AG04450 (cell line): ENCODE results near the gene NPR2. TPM values are rescaled to one million over a fixed set of nuclear protein-coding genes. Genes with fewer than 3 reads are reported as not detected.

Experiments
- CTCF ChIA-PET: fragments of 300-600, 350-600 bp; formaldehyde crosslinking; extraction: SDS; loops from one replicate; lab custom pipeline; 2022; ENCODE audit warnings: antibody characterized with exemption, inconsistent platforms; lab: Charles Lee
- POLR2A ChIA-PET: fragments of 350-600 bp; formaldehyde crosslinking; extraction: SDS; loops from one replicate; lab custom pipeline; 2021; ENCODE audit warnings: antibody characterized with exemption, inconsistent platforms; lab: Yijun Ruan, JAX
- DNase-seq: peaks from one replicate; pipeline ENCODE4 v3.0.0-alpha.2; 2011; ENCODE audit warnings: low read depth, low spot score
- H3K27ac ChIP-seq: one replicate; pipeline ENCODE4 v1.5.1; 2012; ENCODE audit warnings: low read depth, low read length, control low read depth
- H3K27me3 ChIP-seq: one replicate; pipeline ENCODE4 v1.6.0; 2012; ENCODE audit warnings: low read length; ENCODE audit not compliant: control insufficient read depth, insufficient read depth
- H3K4me3 ChIP-seq: 2 replicates; pipeline ENCODE4 v1.5.1; 2011; ENCODE audit warnings: mild to moderate bottlenecking, low read depth, low read length, control low read depth
- H3K9me3 ChIP-seq: 2 replicates; pipeline ENCODE4 v1.5.1; 2012; ENCODE audit warnings: low read length; ENCODE audit not compliant: control insufficient read depth, insufficient read depth
- polyA plus RNA-seq: library from polyadenylated mRNA; depleted of rRNA; stranded (reverse); fragments of >200 nt; gene quantifications from 2 replicates; pipeline ENCODE4 v1.2.3, GENCODE V29; 2011
- TF ChIP-seq, protein P1 (sequence below): IDR thresholded peaks from 2 replicates; pipeline ENCODE4 v1.5.1; 2011; ENCODE audit warnings: low read depth, low read length, control low read depth, inconsistent platforms

The NPR2 gene
- polyA plus RNA-seq, 1 experiment = 31.9 TPM

DNA sequence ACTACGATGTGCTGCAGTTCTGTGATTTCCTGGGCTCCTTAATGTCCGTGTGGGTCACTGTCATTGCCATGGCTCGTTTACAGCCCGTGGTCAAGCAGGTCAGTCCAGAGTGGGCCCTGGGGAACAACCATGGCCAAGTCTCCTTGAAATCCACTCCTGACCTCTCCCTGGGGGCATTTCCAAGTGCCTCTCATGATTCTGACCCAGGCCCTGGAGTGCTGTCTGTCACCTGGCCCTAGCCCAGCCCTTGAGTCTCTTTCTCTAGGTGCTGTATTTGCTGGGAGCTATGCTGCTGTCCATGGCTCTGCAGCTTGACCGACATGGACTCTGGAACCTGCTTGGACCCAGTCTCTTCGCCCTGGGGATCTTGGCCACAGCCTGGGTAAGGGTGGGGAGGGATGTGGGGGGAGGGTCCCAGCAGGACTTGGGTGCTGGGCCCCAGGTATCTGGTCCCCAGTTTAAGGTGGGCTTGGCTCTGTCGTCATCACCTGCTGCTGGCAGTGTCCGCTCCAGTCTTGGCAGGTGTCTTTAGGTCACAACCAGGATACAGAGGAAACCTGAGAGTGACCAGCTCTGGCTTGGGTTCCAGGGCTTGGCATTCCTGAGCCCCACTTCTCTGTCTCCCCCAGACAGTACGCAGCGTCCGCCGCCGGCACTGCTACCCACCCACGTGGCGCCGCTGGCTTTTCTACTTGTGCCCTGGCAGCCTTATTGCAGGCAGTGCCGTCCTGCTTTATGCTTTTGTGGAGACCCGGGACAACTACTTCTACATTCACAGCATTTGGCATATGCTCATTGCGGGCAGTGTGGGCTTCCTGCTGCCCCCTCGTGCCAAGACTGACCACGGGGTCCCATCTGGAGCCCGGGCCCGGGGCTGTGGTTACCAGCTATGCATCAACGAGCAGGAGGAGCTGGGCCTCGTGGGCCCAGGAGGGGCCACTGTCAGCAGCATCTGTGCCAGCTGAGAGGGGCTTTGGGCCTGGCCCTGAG, 61.8 kb downstream of the NPR2 start:
- ChIA-PET CTCF (interaction anchor here (0.7 kb wide), 1 partner anchor 63 kb away, joined by 3 read pairs; no protein-coding TSS in a partner anchor), POLR2A (no interaction called here)
- TF ChIP-seq, protein P1, sequence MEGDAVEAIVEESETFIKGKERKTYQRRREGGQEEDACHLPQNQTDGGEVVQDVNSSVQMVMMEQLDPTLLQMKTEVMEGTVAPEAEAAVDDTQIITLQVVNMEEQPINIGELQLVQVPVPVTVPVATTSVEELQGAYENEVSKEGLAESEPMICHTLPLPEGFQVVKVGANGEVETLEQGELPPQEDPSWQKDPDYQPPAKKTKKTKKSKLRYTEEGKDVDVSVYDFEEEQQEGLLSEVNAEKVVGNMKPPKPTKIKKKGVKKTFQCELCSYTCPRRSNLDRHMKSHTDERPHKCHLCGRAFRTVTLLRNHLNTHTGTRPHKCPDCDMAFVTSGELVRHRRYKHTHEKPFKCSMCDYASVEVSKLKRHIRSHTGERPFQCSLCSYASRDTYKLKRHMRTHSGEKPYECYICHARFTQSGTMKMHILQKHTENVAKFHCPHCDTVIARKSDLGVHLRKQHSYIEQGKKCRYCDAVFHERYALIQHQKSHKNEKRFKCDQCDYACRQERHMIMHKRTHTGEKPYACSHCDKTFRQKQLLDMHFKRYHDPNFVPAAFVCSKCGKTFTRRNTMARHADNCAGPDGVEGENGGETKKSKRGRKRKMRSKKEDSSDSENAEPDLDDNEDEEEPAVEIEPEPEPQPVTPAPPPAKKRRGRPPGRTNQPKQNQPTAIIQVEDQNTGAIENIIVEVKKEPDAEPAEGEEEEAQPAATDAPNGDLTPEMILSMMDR = no peak
- DNase-seq = no peak
- Histone ChIP-seq H3K27me3 (peaks cover 3% of the 10 kb centered on the region), H3K4me3 (no peak overlapping the region), H3K9me3 (no peaks in the 10 kb centered on the region; the same call in 1 of the 2 replicates), H3K27ac (no peak overlapping the region)

DNA sequence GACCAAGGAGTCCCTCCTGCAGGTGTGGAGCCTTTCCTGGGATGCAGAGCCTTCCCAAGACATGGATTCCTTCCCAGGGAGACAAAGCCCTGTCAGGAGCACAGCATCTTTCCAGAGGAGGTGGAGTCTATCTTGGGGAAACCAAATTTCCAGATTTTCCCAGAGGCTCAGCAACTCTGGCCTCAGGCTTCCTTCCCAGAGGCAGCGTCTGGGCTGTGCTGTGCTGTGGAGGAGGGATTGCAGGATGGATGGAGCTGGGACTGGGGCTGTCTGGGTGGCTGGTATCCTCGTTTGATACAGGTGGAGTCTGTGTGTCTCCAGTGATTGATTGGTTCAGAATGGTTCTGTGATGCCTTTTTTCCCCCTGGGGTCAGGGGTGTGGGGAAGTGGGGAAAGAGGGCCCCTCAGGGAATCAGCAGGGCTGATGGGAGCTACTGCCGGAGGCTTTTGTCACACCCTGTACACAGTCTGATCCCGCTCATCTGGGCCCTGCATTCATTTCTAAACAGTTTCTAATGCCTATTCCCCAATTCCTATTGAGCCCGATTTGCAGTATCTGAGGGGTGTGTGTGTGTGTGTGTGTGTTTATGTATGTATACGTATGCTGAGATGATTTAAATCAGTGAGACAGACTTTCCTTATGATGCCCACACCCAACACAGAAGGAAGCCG, 62.8 kb downstream of the NPR2 start:
- Histone ChIP-seq H3K9me3 (no peaks in the 10 kb centered on the region; the same call in 1 of the 2 replicates), H3K27me3 (peaks cover 3% of the 10 kb centered on the region), H3K4me3 (no peak overlapping the region), H3K27ac (no peak overlapping the region)
- ChIA-PET CTCF (interaction anchor here (1.1 to 1.3 kb wide), 2 partner anchors 28 to 64 kb away, joined by 3 to 4 read pairs; no protein-coding TSS in a partner anchor), POLR2A (interaction anchor here (0.7 kb wide), 1 partner anchor 9 kb away, joined by 4 read pairs; no protein-coding TSS in a partner anchor)
- TF ChIP-seq, protein P1 = no peak
- no peak for DNase-seq

DNA sequence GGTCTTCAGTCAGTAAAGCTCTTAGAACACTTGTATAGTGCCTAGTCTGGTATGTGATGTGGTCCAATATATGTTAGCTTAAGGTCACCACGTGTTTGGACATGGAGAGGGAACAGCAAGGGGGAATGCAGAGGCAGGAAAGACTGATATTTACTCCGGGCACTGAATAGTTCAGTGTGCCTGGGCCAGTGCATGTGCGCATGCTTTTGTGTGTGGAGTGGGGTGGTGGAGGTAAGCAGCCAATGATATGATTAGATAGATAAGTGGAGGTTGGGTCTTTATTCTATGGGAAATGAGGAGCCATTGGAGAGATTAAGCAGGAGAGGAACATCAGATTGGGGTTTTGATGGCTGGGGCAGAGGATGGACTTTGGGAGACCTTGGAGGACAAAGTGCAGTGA, 64.8 kb downstream of the NPR2 start:
- POLR2A ChIA-PET = no interaction called here
- no peak for DNase-seq
- TF ChIP-seq, protein P1 = no peak
- no peak overlapping the region for H3K4me3 ChIP-seq
- H3K27me3 ChIP-seq = peaks cover 9% of the 10 kb centered on the region
- H3K27ac ChIP-seq = no peak overlapping the region
- CTCF ChIA-PET = interaction anchor here (1.2 to 3.3 kb wide), 2 partner anchors 26 to 66 kb away, joined by 3 to 14 read pairs; no protein-coding TSS in a partner anchor
- H3K9me3 ChIP-seq = no peaks in the 10 kb centered on the region; the same call in 1 of the 2 replicates

DNA sequence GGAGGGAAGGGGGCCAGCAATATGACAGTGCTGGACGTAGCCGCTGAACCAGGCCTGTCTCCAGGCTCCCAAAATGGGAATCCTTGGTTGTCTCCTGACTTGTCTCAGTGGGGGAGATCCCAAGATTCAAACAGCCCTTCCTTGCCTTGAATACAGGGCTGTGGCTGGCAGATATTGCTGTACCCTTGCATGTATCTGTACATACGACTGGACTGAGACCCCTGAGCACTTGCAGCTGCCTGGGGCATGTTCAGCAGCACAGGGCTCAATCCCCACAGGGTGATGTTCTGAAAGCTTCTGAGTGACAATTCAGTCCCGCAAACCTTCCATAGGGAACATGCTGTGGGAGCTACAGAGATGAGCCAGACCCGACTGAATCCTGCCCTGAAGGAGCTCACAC, 65.5 kb downstream of the NPR2 start:
- H3K4me3 ChIP-seq = no peak overlapping the region
- H3K27ac ChIP-seq = no peak overlapping the region
- H3K27me3 ChIP-seq = peaks cover 15% of the 10 kb centered on the region
- DNase-seq = no peak
- TF ChIP-seq, protein P1 = no peak
- ChIA-PET POLR2A (no interaction called here), CTCF (interaction anchor here (1.2 to 3.3 kb wide), 3 partner anchors 25 to 66 kb away, joined by 3 to 14 read pairs (median 4); no protein-coding TSS in a partner anchor)
- H3K9me3 ChIP-seq = no peaks in the 10 kb centered on the region; the same call in 1 of the 2 replicates
